ENCODE results near the gene TUT1. TPM values are rescaled to one million over a fixed set of nuclear protein-coding genes. Genes with fewer than 3 reads are reported as not detected.

Gene TUT1
- polyA plus RNA-seq, 1 experiment: 9.9 TPM

DNA sequence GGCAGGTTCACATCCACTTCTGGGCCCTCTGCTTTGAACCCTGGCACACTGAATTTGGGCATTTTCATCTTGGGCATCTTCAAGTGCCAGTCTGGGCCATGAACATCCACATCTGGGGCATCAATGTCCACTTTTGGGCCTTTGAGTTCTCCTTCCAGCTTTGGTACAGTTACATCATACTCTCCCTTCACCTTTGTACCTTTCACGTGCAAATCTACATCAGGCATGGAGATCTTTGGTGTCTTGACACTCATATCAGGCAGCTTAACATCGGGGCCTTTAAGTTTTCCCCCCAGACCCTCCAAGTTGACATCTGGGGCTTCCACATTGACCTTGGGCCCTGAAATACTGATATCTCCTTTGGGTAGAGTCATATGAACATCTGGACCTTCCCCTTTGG is 59.2 kb downstream of the TUT1 start:
- no peak for DNase-seq (ENCODE audit: low read depth)
- Histone ChIP-seq H3K36me3 (ENCODE audit: control insufficient read depth, insufficient read depth, low read length) (peaks cover 67% of the 10 kb centered on the region), H3K4me3 (ENCODE audit: low read depth, low read length) (no peak overlapping the region), H3K27me3 (ENCODE audit: control insufficient read depth, insufficient read depth, low read length) (no peaks in the 10 kb centered on the region)
- CTCF ChIA-PET: no interaction called here
- TF ChIP-seq, protein P1, sequence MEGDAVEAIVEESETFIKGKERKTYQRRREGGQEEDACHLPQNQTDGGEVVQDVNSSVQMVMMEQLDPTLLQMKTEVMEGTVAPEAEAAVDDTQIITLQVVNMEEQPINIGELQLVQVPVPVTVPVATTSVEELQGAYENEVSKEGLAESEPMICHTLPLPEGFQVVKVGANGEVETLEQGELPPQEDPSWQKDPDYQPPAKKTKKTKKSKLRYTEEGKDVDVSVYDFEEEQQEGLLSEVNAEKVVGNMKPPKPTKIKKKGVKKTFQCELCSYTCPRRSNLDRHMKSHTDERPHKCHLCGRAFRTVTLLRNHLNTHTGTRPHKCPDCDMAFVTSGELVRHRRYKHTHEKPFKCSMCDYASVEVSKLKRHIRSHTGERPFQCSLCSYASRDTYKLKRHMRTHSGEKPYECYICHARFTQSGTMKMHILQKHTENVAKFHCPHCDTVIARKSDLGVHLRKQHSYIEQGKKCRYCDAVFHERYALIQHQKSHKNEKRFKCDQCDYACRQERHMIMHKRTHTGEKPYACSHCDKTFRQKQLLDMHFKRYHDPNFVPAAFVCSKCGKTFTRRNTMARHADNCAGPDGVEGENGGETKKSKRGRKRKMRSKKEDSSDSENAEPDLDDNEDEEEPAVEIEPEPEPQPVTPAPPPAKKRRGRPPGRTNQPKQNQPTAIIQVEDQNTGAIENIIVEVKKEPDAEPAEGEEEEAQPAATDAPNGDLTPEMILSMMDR (IDR thresholded peaks at IDR 0.05; ENCODE audit: insufficient read depth, low read depth, low read length): no peak
- POLR2A ChIA-PET: no interaction called here

Small RNA genes within 50 kb of the gene (small RNA-seq; reads per million reads assigned to genes)
- not detected for gene AP001458.1 (ENCODE audit: insufficient read length, low read depth, low replicate concordance)
- gene EEF1G (ENCODE audit: insufficient read length, low read depth, low replicate concordance): not detected
- gene MIR6747 (ENCODE audit: insufficient read length, low read depth, low replicate concordance): not detected

Other genes with a start within 250 kb of the TUT1 start
- gene SCGB1A1, start 172.5 kb downstream of the TUT1 start, polyA plus RNA-seq (2011; rRNA removed): not detected in 2 replicates
- gene AHNAK, start 44.7 kb downstream of the TUT1 start, polyA plus RNA-seq (2011; rRNA removed): 145 and 185 TPM in 2 replicates
- gene EEF1G, start 17.6 kb downstream of the TUT1 start, polyA plus RNA-seq (2011; rRNA removed): 2,358 and 2,459 TPM in 2 replicates
- 16.4 and 17.8 TPM in 2 replicates for gene MTA2, start 10.3 kb upstream of the TUT1 start, polyA plus RNA-seq (2011; rRNA removed)
- gene EML3, start 21.3 kb upstream of the TUT1 start, polyA plus RNA-seq (2011; rRNA removed): 18.9 and 26.5 TPM in 2 replicates
- 2.1 and 2.2 TPM in 2 replicates for gene ROM1, start 21.7 kb upstream of the TUT1 start, polyA plus RNA-seq (2011; rRNA removed)
- 24.5 and 42.4 TPM in 2 replicates for gene B3GAT3, start 30.5 kb upstream of the TUT1 start, polyA plus RNA-seq (2011; rRNA removed)
- 388 and 463 TPM in 2 replicates for gene GANAB, start 55.1 kb upstream of the TUT1 start, polyA plus RNA-seq (2011; rRNA removed)
- 6.7 and 17.3 TPM in 2 replicates for gene INTS5, start 61.8 kb upstream of the TUT1 start, polyA plus RNA-seq (2011; rRNA removed)
- 43.0 and 45.2 TPM in 2 replicates for gene C11orf98, start 73.7 kb upstream of the TUT1 start, polyA plus RNA-seq (2011; rRNA removed)
- gene CSKMT, start 73.8 kb upstream of the TUT1 start, polyA plus RNA-seq (2011; rRNA removed): 5.1 and 6.6 TPM in 2 replicates
- gene UQCC3, start 80.2 kb upstream of the TUT1 start, polyA plus RNA-seq (2011; rRNA removed): 6.9 TPM in 2 replicates
- 4.0 and 4.1 TPM in 2 replicates for gene LBHD1, start 80.7 kb upstream of the TUT1 start, polyA plus RNA-seq (2011; rRNA removed)
- gene UBXN1, start 87.5 kb upstream of the TUT1 start, polyA plus RNA-seq (2011; rRNA removed): 83.7 and 86.0 TPM in 2 replicates
- 2.6 and 2.9 TPM in 2 replicates for gene LRRN4CL, start 98.0 kb upstream of the TUT1 start, polyA plus RNA-seq (2011; rRNA removed)
- 70.8 and 94.1 TPM in 2 replicates for gene BSCL2, start 115.9 kb upstream of the TUT1 start, polyA plus RNA-seq (2011; rRNA removed)
- not detected in 2 replicates for gene GNG3, start 116.2 kb upstream of the TUT1 start, polyA plus RNA-seq (2011; rRNA removed)
- gene HNRNPUL2, start 135.9 kb upstream of the TUT1 start, polyA plus RNA-seq (2011; rRNA removed): 10.0 and 17.3 TPM in 2 replicates
- 31.7 and 32.6 TPM in 2 replicates for gene TTC9C, start 137.0 kb upstream of the TUT1 start, polyA plus RNA-seq (2011; rRNA removed)
- gene ZBTB3, start 162.6 kb upstream of the TUT1 start, polyA plus RNA-seq (2011; rRNA removed): 3.5 and 3.8 TPM in 2 replicates
- gene POLR2G, start 170.1 kb upstream of the TUT1 start, polyA plus RNA-seq (2011; rRNA removed): 151 and 208 TPM in 2 replicates
- gene TAF6L, start 179.9 kb upstream of the TUT1 start, polyA plus RNA-seq (2011; rRNA removed): 9.1 and 17.0 TPM in 2 replicates
- gene TMEM179B, start 195.9 kb upstream of the TUT1 start, polyA plus RNA-seq (2011; rRNA removed): 76.2 and 97.1 TPM in 2 replicates
- 13.6 and 15.7 TPM in 2 replicates for gene TMEM223, start 200.5 kb upstream of the TUT1 start, polyA plus RNA-seq (2011; rRNA removed)
- gene NXF1, start 213.9 kb upstream of the TUT1 start, polyA plus RNA-seq (2011; rRNA removed): 37.8 and 51.0 TPM in 2 replicates
- 61.5 and 76.6 TPM in 2 replicates for gene STX5, start 240.5 kb upstream of the TUT1 start, polyA plus RNA-seq (2011; rRNA removed)
- not detected in 2 replicates for gene TEX54, start 241.3 kb upstream of the TUT1 start, polyA plus RNA-seq (2011; rRNA removed)
- gene WDR74, start 248.1 kb upstream of the TUT1 start, polyA plus RNA-seq (2011; rRNA removed): 24.4 and 37.9 TPM in 2 replicates